CD4-positive, alpha-beta T cell treated with Interleukin-17A for 1 hour (primary cell): Measurements from ENCODE around the gene AKR1C8.
"Not testable (repeated sequence)": the region's sequence is repeated elsewhere in the genome, so short reads cannot be mapped to it uniquely, and the experiment has no call there.

Experiments used
- DNase-seq: peaks from one replicate; pipeline ENCODE4 v3.0.0-alpha.2; 2020

The AKR1C8 gene

GRCh38 chr10:5163487-5163886, 21.5 kb downstream of the AKR1C8 start:
- DNase-seq: no peak

DNA sequence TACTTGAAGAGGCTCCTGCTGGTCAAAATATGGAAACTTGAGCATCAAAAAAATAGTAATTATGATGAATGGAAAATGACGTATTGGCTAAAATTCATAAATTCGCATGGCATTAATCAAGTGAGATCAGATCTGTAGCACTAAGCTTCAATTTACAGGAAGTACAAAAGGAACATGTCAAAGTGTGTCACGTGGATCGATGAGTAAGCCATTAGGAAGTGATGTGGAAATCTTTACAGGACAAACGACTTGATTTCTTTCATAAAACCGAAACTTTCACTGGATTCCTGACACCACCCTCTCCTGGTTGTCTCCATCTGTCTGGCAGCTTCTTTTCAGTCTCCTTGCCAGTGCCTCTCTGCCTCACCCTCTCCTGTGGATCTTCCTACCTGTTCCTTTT, 25.8 kb downstream of the AKR1C8 start:
- DNase-seq: no peak

GRCh38 chr10:5157501-5157900, 27.4 kb downstream of the AKR1C8 start:
- DNase-seq: no peak

DNA sequence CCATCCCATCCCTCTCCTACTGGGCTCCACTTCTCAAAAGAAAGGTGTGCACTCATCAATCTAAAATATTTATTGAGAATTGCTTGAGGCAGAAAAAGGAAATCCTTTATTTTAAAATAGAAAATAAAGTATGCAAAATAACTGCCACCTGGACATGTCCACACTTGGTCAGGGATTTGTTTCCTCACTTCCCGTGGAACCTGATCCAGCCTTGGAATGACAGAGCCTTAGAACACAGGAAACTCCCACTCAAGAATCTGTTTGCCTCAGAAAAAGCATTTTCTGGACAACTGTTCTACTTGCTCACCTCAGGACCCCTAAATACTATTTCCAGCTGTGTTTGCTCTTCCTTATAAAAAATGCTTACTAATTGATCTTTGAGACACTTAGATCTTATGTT, 29.0 kb downstream of the AKR1C8 start:
- no peak for DNase-seq

DNA sequence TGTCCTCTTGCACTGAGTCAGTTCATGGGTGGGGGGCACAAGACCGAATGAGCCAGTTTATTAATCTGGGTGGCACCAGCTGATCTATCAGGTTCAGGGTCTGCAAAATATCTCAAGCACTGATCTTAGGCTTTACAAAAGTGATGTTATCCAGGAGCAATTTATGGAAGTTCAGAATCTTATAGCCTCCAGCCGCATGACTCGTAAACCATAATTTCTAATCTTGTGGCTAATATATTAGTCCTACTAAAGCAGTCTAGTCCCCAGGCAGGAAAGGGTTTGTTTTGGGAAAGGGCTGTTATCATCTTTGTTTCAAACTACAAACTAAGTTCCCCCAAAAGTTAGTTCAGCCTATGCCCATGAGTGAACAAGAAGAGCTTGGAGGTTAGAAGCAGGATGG, 33.9 kb downstream of the AKR1C8 start:
- DNase-seq: no peak

DNA sequence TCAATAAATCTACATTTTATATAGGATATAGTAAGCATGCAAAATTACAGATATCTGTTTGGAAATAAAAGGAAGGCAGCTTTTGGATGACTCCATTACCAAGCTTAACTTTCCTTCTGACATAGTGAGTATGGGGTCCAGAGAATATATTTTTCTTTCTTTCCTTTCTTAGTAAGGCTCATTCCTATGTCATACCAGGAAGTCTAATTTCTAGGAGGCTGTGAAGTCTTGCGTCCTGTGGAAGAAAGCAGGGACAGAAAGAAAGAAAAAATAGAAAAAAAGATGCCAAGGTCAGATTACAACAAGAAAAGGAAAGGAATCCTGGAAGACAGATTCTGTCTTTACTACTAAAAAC, 36.3 kb downstream of the AKR1C8 start:
- DNase-seq: no peak

DNA sequence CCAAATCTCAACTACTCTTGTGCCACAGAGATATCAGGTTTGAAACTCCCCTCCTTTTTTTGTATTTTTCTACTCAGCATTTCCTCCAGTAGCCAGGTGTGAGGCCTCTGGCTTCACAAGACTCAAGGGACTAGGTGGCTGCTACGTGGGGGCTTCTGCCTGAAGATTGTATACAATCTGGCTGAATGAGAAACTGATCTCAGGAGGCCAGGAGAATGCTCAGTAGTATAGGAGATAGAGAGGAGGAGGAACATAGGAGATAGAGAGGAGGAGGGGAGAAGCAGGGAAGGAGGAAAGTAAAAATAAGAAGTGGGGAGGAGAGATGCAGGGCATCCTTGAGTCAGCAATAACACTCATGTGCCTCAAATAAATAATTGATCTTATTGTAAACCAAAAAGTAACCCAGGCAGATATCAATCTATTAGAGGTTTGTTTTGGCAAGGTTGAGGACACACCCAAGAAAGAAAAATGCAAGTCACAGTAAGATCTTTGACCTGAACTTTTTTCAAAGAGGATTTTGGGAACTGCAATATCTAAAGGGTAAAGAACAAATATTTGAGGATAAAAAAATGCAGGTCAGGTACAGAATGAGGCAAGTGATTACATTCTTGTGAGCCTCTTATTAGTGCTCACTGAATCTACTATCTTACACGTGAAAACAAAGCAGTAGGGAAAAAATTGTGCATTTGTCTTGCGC, 36.8 kb downstream of the AKR1C8 start:
- no peak for DNase-seq

GRCh38 chr10:5147255-5147980, 37.5 kb downstream of the AKR1C8 start:
- DNase-seq: no peak

DNA sequence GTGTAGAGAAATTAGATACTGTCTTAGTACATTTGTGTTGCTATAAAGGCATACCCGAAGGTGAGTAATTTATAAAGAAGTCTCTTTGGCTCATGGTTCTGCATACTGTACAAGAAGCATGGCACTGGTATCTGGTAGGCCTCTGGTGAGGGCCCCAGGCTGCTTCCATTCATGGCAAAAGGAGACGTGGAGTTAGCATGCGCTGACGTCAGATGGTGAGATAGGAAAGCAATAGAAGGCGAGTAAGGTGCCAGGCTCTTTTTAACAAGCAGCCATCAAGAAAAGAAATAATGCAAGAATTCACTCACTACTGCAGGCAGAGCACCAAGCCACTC, 38.1 kb downstream of the AKR1C8 start:
- DNase-seq: no peak

DNA sequence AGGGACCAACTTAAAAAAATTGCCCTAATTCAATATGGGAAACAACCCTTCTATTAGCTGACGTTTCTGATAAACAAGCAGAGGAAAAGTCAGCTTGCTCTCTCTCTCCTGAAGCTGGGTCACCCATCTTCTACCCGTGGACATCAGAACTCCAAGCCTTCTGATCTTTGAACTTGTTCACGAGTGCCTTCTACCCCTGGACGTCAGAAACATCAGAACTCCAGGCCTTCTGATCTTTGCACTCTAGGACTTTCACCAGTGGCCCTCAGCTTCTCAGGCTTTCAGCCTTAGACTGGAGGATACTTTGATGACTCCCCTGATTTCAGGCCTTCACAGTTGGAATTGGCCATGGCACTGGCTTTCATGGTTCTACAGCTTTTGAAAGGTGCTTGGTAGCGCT, 41.8 kb downstream of the AKR1C8 start:
- no peak for DNase-seq

DNA sequence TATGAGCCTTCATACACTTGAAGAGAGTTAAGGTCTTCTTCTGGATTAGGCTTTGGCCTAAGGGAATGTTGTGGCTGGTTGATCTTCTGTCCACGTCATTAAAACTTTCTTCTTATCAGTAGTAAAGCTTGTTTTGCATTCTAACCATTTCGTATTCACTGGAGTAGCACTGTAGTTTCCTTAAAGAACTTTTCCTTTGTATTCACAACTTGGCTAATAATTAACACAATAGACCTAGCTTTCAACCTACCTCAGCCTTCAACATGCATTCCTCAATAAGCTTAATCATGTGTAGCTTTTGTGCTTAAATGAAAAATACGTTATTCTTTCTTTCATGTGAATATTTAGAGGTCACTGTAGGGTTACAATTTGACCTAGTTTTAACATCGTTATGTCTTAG, 42.8 kb downstream of the AKR1C8 start:
- no peak for DNase-seq

- DNase-seq: not testable (repeated sequence)
Observed at GRCh38 chr10:5137699-5138098, 47.3 kb downstream of the AKR1C8 start.

DNA sequence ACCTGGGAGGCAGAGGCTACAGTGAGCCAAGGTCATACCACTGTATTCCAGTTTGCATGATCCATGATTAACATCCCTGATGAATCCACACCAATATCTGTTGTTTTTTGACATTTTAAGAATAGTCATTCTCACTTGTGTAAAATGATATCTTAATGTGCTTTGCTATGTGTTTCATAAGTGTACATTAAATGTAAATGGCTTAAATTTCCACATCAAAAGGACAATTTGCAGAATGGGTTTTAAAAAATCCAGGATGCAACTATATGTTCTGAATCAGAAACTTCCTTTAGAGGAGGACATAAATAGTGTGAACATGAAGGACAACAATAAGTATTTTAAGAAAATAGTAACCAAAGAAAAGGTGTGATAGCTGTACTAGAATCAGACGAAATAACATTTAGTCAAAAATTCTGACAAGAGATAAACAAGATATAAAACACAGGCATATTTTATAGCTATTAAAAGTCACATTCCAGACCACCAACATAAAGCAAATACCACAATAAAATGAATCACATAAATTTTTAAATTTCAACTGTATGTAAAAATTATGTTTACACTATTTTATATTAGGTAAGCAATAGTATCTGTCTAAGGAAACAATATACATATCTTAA, 48.4 kb downstream of the AKR1C8 start:
- no peak for DNase-seq

- no peak for DNase-seq
Observed at GRCh38 chr10:5135581-5135980, 49.4 kb downstream of the AKR1C8 start.

- DNase-seq: no peak
Observed at GRCh38 chr10:5125315-5126044, 59.5 kb downstream of the AKR1C8 start.

GRCh38 chr10:5123886-5124285, 61.1 kb downstream of the AKR1C8 start:
- no peak for DNase-seq

DNA sequence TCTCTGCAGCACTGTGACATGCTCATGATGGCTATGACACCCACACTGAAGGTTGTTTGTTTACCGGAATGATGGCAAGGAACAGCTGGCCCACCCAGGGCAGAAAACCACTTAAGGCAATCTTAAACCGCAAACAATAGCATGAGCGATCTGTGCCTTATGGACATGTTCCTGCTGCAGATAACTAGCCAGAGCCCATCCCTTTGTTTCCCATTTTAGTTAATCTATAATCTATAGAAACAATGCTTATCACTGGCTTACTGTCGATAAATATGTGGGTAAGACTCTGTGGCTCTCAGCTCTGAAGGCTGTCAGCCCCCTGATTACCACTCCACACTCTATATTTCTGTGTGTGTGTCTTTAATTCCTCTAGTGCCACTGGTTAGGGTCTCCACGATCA, 65.0 kb downstream of the AKR1C8 start:
- not testable (repeated sequence) for DNase-seq

- DNase-seq: no peak
Observed at GRCh38 chr10:5117026-5117425, 67.9 kb downstream of the AKR1C8 start.

GRCh38 chr10:5116621-5117020, 68.3 kb downstream of the AKR1C8 start:
- no peak for DNase-seq

DNA sequence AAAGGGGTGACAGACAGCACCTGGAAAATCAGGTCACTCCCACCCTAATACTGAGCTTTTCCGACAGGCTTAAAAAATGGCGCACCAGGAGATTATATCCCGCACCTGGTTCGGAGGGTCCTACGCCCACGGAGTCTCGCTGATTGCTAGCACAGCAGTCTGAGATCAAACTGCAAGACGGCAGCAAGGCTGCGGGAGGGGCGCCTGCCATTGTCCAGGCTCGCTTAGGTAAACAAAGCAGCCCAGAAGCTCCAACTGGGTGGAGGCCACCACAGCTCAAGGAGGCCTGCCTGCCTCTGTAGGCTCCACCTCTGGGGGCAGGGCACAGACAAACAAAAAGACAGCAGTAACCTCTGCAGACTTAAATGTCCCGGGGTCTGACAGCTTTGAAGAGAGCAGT, 75.1 kb downstream of the AKR1C8 start:
- not testable (repeated sequence) for DNase-seq

- no peak for DNase-seq
Observed at GRCh38 chr10:5108658-5109416, 76.1 kb downstream of the AKR1C8 start.

DNA sequence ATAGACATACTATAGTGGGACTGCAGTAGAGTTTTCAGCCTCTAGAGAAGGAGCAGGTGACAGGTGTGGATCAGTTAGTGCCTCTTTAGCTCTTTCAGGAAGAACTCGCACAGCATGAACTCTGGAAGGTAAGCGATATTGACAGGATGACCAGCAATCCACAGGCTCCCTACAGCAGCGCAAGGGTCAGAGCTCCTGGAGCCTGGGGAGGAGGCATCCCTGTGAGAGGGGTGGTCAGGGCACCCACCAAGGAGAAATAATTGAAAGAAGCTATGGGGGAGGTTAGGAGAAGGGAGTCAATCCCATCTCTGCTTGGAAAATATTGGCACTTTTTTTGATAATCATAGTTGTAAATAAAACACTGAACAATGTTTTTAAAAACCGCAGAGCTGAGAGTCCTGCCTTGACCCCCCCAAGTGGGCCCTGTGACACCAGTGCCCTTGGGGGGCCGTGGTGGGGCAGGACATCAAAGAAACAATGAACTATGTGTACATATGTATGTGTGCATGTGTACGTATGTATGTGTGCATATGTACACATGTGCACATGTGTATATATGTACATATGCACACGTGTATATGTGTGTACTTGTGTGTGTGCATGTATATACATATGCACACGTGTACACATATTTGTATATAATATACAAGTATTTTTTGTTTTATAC, 77.0 kb downstream of the AKR1C8 start:
- DNase-seq: no peak
